Prostate gland (tissue), 2 donors: Measurements from ENCODE around the gene HBS1L. TPM values are rescaled to one million over a fixed set of nuclear protein-coding genes. Genes with fewer than 3 reads are reported as not detected.

Experiments used
- DNase-seq: peaks from one replicate; pipeline ENCODE4 v3.0.0-alpha.2; 2019; ENCODE audit warnings: low spot score
- H3K27ac ChIP-seq, 2 donors: fragments of 200-600 bp; sonication (generic); 2 replicates each; pipeline ENCODE4 v1.5.1; 2017 to 2019
- H3K27me3 ChIP-seq: fragments of 200-600 bp; sonication (generic); replicated peaks from 2 replicates; pipeline ENCODE4 v1.5.1; 2019; ENCODE audit not compliant: insufficient read depth
- H3K36me3 ChIP-seq, 2 donors: fragments of 200-600 bp; sonication (generic); 1 replicate in 1 of 2; 2 replicates in 1 of 2; pipeline versions ENCODE4 v1.5.1 to v1.8.1; 2017 to 2019
- H3K4me1 ChIP-seq: fragments of 200-600 bp; sonication (generic); replicated peaks from 2 replicates; pipeline ENCODE4 v1.5.1; 2019
- H3K4me3 ChIP-seq, 2 donors: fragments of 200-600 bp; sonication (generic); 2 replicates each; pipeline ENCODE4 v1.5.1; 2017 to 2019
- H3K9me3 ChIP-seq: fragments of 200-600 bp; sonication (generic); 2 replicates; pipeline ENCODE4 v1.5.1; 2017
- POLR2A ChIP-seq: fragments of 450-650 bp; IDR thresholded peaks from one replicate; pipeline ENCODE4 v1.6.1; 2016; ENCODE audit warnings: antibody characterized with exemption, mild to moderate bottlenecking
- POLR2AphosphoS5 ChIP-seq: sonication (generic); formaldehyde crosslinking; IDR thresholded peaks from one replicate; pipeline ENCODE4 v1.6.1; 2017; ENCODE audit warnings: antibody characterized with exemption
- whole genome bisulfite sequencing: methylation state at CpG from one replicate; pipeline ENCODE4 v1.1.5; 2018; 5-methylcytosine and 5-hydroxymethylcytosine counted together
- intact Hi-C: fragments of 100-400 bp; cut with DNase I; formaldehyde crosslinking; loops from one replicate; pipeline ENCODE4 v1.14.2; 2022
- total RNA-seq, 2 donors: library from RNA; depleted of rRNA; stranded (reverse); fragments of >200 nt; gene quantifications; one replicate each; pipeline ENCODE4 v1.1.0, GENCODE V29; 2016
- TF ChIP-seq, protein P1 (sequence below), 4 experiments: fragments of 200-600 bp in 2 of 4; fragments of 450-650 bp in 2 of 4; sonication (generic) in 2 of 4; IDR thresholded peaks; 1 replicate in 3 of 4; 2 replicates in 1 of 4; pipeline ENCODE4 v1.5.1; 2016 to 2019; ENCODE audit warnings: antibody characterized with exemption in 4 of 4, mild to moderate bottlenecking in 2 of 4, moderate library complexity in 2 of 4

HBS1L gene
- total RNA-seq, 2 donors from 2014 or later: 54.2 to 72.1 TPM

- WGBS: 97% methylated on average over 1 of the region's 1 CpG
- Histone ChIP-seq H3K9me3 (no peaks in the 10 kb centered on the region), H3K4me1 (no peaks in the 10 kb centered on the region), H3K27me3 (no peaks in the 10 kb centered on the region), H3K36me3 (peaks cover 0 to 3% of the 10 kb centered on the region in 2 donors), H3K4me3 (no peak overlapping the region), H3K27ac (no peak overlapping the region)
- TF ChIP-seq POLR2AphosphoS5 (no peak), POLR2A (no peak)
- TF ChIP-seq, protein P1, sequence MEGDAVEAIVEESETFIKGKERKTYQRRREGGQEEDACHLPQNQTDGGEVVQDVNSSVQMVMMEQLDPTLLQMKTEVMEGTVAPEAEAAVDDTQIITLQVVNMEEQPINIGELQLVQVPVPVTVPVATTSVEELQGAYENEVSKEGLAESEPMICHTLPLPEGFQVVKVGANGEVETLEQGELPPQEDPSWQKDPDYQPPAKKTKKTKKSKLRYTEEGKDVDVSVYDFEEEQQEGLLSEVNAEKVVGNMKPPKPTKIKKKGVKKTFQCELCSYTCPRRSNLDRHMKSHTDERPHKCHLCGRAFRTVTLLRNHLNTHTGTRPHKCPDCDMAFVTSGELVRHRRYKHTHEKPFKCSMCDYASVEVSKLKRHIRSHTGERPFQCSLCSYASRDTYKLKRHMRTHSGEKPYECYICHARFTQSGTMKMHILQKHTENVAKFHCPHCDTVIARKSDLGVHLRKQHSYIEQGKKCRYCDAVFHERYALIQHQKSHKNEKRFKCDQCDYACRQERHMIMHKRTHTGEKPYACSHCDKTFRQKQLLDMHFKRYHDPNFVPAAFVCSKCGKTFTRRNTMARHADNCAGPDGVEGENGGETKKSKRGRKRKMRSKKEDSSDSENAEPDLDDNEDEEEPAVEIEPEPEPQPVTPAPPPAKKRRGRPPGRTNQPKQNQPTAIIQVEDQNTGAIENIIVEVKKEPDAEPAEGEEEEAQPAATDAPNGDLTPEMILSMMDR (IDR thresholded peaks at IDR 0.05): no peak
- DNase-seq: no peak
- intact Hi-C loops: no loop called here
These were observed 80.3 kb downstream of the HBS1L start for GRCh38 chr6:134974370-134974769.

DNA sequence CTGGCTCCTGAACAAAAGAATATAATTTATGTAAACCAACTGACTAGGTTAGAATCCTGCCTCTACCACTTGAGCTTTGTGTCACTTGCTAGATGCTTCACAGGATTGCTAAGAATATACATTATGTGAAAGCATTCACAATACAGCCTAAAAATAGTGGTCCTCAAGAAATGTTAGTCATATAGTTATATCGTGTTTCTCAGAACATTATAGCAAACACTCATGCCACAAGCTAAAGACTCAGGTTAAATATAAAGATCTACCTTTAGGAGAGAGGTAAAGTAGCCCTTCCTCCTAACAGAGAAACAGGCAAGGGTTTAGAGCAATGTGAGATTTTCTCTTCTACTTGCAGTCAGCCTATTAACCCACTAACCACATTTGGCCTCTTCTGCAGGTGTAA is 86.9 kb downstream of the HBS1L start:
- DNase-seq: no peak
- Histone ChIP-seq H3K4me3 (no peak overlapping the region), H3K27ac (no peak overlapping the region), H3K36me3 (no peaks in the 10 kb centered on the region), H3K9me3 (no peaks in the 10 kb centered on the region), H3K27me3 (no peaks in the 10 kb centered on the region), H3K4me1 (no peaks in the 10 kb centered on the region)
- intact Hi-C loops: no loop called here
- 90% methylated on average over 1 of the region's 1 CpG for WGBS
- TF ChIP-seq, protein P1 (IDR thresholded peaks at IDR 0.05): no peak
- TF ChIP-seq POLR2A: no peak
- no peak for TF ChIP-seq POLR2AphosphoS5

DNA sequence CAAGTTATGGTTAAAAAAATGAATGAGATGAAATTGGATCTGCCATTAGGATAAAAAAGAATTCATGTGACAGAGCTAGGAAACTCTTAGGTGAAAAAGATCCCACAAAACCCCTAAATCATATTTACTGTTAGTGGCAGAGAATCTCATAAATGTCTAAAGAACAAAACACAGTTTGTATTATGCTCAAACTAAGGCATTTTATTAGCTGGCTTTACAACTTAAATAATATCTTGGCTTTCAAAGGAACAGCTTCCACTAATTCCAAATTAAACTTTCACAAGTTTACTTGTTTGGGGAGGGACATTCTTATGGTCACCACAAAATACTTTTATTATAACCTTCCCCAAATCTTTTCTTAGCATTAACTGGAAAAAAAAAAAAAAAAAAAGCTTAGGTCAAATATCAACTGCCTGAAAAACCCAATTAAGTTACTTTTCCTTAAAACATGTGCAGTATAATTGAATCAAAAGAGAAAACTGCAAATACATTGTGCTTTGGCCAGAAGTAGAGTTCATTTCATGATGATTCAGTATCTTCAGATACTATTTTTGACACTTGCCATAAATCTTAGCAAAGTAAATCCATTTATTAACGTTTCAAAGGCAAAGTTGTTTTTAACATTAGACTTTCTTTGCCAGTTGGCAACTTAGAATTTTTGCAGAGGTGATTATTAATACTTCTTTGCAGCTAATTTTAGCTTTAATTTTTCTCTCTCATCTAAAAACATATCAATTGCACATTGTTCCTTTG is 90.0 kb downstream of the HBS1L start:
- H3K9me3 ChIP-seq: no peaks in the 10 kb centered on the region
- intact Hi-C loops: no loop called here
- no peaks in the 10 kb centered on the region for H3K36me3 ChIP-seq
- no peaks in the 10 kb centered on the region for H3K4me1 ChIP-seq
- TF ChIP-seq POLR2A: no peak
- TF ChIP-seq, protein P1 (IDR thresholded peaks at IDR 0.05): no peak
- no peak for TF ChIP-seq POLR2AphosphoS5
- DNase-seq: no peak
- H3K27ac ChIP-seq: no peak overlapping the region
- H3K4me3 ChIP-seq: no peak overlapping the region
- WGBS: 5% methylated on average over 1 of the region's 1 CpG
- no peaks in the 10 kb centered on the region for H3K27me3 ChIP-seq

- no peak for TF ChIP-seq POLR2A
- TF ChIP-seq POLR2AphosphoS5: no peak
- TF ChIP-seq, protein P1 (IDR thresholded peaks at IDR 0.05): no peak
- H3K9me3 ChIP-seq: no peaks in the 10 kb centered on the region
- intact Hi-C loops: no loop called here
- no peak overlapping the region for H3K27ac ChIP-seq
- H3K4me3 ChIP-seq: no peak overlapping the region
- DNase-seq: no peak
- no peaks in the 10 kb centered on the region for H3K4me1 ChIP-seq
- H3K36me3 ChIP-seq: no peaks in the 10 kb centered on the region
- no peaks in the 10 kb centered on the region for H3K27me3 ChIP-seq
These were observed 92.2 kb downstream of the HBS1L start for GRCh38 chr6:134962421-134962820.

- 94% methylated on average over 3 of the region's 3 CpGs for WGBS
- no peak for TF ChIP-seq POLR2A
- TF ChIP-seq, protein P1 (IDR thresholded peaks at IDR 0.05): no peak
- no peak for TF ChIP-seq POLR2AphosphoS5
- Histone ChIP-seq H3K9me3 (no peaks in the 10 kb centered on the region), H3K4me3 (no peak overlapping the region), H3K27me3 (no peaks in the 10 kb centered on the region), H3K36me3 (no peaks in the 10 kb centered on the region), H3K4me1 (no peaks in the 10 kb centered on the region), H3K27ac (no peak overlapping the region)
- no peak for DNase-seq
- intact Hi-C loops: no loop called here
These were observed 93.3 kb downstream of the HBS1L start for GRCh38 chr6:134961366-134961765.
